Fibroblast of peridontal ligament (primary cell): ENCODE results near the gene SGO1.
"Not testable (repeated sequence)": the region's sequence is repeated elsewhere in the genome, so short reads cannot be mapped to it uniquely, and the experiment has no call there.

ENCODE experiments used
- DNase-seq: peaks from one replicate; pipeline ENCODE4 v3.0.0-alpha.2; 2010; ENCODE audit errors: extremely low read depth

Gene SGO1

GRCh38 chr3:20185679-20186599, at the start of gene SGO1:
TSS of gene SGO1 (minus strand) at chr3:20186206. CDS start at chr3:20184027, 2,179 bp downstream.
- peak; percentile 95 for DNase-seq

DNA sequence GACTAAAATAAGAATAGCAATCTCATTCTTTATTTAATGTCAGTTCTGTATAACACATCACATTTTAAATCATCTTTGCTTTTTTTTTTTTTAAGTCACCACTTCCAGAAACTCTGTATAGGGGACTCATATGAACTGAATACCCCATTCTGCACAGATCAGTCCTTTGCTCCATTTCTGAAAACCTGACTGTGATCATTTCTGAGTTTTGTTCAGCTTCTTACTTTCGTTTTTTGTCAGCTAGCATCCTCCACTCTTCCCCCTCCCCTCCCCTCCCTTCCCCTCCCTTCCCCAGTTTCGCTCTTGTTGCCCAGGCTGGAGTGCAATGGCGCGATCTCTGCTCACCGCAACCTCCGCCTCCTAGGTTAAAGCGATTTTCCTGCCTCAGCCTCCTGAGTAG, 49.8 kb upstream of the SGO1 start:
- DNase-seq, result no peak

GRCh38 chr3:20232906-20233780, 47.1 kb upstream of the SGO1 start:
- DNase-seq, result no peak

DNA sequence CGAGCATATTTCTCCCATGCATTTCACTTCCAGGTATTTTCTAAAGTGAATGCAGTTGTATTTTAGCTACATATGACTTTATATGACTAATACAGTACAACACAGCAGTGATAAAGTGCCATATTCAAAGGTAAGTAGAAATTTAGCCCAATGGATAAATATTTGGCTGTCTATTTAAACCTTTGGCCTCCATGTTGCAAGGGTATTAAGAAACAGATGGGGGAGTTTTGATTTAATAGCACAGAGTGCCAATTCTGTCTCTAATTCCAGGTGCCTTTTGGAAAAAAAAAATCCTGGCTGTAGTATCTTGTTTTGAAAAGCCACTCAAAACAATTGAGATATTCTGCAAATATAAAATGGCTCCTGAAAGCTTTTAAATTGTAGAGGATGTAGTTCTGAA, 44.9 kb upstream of the SGO1 start:
- DNase-seq, result no peak

DNA sequence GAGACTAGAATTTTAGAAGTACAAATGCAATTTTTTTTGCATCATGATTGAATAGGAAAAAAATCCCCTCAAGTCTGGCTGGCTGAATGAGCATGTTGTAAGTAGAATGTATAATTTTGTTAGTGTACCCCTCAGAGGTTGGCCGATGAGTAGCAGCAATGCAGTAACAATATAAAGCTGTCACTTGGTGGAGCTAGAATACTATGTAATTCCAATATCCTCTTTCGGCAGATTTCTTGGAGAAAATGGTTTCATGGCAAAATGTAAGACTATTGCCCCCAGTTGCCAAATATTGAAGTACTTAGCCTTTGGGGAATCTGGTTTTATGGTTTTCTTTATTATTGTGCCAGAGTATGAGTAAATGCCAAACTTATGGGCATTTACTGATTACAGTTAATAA, 39.8 kb upstream of the SGO1 start:
- DNase-seq, result peak; percentile 53

DNA sequence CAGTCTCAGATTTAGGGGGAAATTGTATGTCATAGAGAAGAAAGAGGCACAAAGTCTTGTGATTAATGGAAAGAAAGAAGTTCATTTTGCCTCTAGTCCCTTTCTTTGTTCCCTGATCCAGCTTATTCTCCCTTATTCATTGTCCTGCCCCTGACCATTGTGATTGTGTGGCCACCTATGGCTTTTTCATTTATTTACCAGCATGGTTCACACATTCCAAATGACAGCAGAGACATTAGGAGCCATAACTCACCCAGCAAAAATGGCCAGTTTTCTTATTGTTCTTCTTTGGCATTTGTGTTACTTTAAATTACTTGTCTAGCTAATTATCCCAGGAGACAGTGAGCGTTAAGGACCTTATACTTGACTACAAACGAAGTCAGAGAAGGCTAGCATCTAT, 36.3 kb upstream of the SGO1 start:
- no peak for DNase-seq

DNA sequence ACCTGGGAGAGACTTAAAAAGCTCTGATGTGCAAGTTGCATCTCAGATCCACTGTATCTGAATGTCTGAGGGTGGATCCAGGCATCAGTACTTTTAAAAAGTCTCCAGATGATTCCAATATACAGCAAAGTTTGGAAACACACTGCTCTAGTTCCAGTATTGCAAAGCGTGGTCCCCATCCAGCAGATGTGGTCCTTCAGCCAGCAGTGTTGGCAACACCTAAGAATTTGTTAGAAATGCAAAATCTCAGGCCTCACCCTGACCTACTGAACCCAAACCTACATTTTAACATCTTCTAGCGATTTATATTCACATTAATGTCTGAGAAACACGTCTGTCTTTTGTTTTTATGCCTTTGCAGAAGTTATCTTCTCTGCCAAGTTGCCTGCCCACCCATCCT, 32.2 kb upstream of the SGO1 start:
- no peak for DNase-seq

DNA sequence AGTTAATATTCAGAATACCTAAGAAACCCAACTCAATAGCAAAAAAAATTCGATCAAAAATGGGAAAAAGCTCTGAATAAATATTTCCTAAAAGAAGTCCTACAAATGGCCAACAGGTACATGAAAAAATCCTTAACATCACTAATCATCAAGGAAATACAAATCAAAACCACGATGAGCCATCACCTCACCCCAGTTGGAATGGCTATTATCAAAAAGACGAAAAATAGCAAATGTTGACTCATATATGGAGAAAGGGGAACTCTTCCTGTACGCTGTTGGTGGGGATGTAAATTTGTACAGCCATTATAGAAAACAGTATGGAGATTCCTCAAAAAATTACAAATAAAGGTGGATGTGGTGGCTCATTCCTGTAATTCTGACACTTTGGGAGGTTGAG, 29.6 kb upstream of the SGO1 start:
- no peak for DNase-seq

GRCh38 chr3:20213491-20213890, 27.5 kb upstream of the SGO1 start:
- DNase-seq, result not testable (repeated sequence)

DNA sequence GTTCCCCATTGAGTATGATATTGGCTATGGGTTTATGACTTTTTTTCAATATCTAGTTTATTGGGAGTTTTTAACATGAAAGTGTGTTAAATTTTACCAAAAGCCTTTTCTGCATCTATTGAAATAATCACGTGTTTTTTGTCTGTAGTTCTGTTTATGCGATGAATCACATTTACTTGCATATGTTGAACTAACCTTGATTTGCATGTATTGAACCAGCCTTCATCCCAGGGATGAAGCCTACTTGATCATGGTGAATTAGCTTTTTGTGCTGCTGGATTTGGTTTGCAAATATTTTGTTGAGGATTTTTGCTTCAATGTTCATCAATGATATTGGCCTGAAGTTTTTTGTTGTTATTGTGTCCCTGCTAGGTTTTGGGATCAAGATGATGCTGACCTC, 21.9 kb upstream of the SGO1 start:
- not testable (repeated sequence) for DNase-seq

GRCh38 chr3:20205898-20206297, 19.9 kb upstream of the SGO1 start:
- DNase-seq, result not testable (repeated sequence)

DNA sequence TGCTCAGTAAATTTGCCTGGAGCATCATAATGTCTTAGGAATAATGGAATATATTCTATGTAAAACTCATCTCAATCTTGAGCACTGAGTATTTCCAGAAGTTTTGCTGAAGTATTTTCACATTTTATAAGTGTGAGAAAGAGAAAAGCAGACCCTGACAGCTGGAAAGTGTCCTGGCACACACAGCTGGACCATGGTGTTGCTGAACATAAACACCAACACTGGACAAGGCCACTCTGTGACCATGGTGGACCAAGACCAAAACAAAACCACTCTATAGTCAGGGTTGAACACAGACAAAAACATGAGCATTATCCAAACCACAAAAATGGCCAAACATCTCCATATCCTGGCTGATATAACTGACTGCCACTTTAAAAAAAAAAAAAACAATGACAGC, 15.1 kb upstream of the SGO1 start:
- DNase-seq, result no peak

DNA sequence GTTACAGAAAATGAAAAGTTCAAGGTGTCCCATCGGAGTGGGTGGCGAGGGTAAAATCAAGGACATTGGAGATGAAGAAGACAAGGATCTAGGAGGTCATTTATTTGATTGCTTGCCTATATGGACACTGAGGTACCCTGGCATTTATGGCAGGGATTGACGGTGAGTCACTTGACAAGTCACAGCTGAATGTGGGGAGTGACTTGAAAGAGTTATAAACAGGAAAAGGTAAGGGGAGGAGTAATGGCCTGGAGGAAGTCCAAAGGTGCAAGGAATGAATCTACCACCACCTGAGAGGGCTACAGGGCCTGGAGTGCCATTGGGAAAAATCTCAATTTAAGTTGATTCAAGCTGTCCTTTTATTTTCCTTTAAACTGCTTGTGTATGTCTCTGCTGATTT, 11.8 kb upstream of the SGO1 start:
- no peak for DNase-seq

GRCh38 chr3:20194793-20195460, 8.9 kb upstream of the SGO1 start:
- DNase-seq, result no peak

GRCh38 chr3:20190991-20191390, 5.0 kb upstream of the SGO1 start:
- DNase-seq, result no peak

GRCh38 chr3:20186600-20187004, 596 bp upstream of the SGO1 start:
- DNase-seq, result no peak

- no peak for DNase-seq
Measured at GRCh38 chr3:20185331-20185678, 701 bp downstream of the SGO1 start.

DNA sequence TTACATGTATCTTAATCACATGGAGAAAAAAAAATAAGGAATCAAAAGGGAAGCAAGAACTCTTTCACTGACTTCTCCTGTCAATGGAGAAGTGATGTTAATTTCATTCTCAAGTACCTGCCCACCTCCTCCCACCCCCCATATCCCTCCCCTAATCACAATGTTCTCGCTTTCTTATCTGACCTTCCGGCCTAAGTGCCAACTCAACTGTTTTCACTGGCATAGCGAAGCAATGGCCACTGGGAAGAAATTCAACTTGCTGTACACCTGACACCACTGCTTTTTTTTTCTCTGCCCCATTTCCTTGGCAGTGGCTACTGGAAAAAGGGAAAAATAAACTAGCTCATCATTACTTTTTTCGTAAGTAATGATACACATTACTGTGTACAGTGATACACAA, 3.8 kb downstream of the SGO1 start:
- no peak for DNase-seq

DNA sequence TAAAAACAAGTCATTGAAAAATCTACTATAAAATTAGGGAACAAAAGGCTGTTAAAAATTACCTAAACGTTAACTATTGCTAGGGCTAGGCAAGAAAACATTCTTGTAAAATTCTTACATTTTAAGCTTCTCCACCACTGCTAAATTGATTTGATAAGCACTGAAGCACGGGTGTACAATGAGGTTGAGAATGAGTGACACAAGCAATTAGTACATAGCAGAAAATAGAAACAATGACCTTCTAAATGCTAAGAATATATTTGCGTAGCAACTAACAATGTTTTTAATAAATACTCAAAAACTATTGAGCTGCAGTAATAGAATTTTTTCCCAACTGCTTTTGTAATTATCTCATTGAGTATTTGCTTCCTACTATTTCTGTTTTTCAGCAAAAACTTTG, 4.7 kb downstream of the SGO1 start:
- no peak for DNase-seq

- no peak for DNase-seq
Measured at GRCh38 chr3:20173844-20174410, 12.1 kb downstream of the SGO1 start.

DNA sequence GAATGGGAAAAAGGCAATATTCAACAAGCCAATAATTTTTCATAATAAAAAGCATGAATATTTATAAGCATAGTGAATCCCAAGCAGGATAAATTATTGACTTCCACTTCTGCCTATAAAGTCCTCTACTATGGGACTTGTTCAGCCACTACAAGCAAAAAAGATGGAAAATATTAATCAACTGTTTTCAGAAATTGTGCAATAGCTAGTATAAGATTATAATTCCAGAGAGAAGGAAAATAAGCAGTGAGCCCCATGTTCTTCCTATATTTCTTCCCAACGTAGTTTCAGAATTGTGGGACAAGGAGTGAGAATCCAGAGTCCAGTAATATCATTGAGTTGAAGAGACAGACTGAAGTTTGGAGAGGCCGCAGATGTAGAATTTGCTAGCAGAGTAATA, 24.3 kb downstream of the SGO1 start:
- DNase-seq, result no peak

GRCh38 chr3:20160230-20160629, 25.8 kb downstream of the SGO1 start:
- no peak for DNase-seq
